DMS79 (cell line): ENCODE measurements around the gene QPRT.
"Not testable (repeated sequence)": the region's sequence is repeated elsewhere in the genome, so short reads cannot be mapped to it uniquely, and the experiment has no call there.

Experiments used
- DNase-seq: peaks from one replicate; lab custom pipeline; 2025; lab: John Stamatoyannopoulos, UW

The QPRT gene

GRCh38 chr16:29746518-29746917, 67.5 kb downstream of the QPRT start:
- not testable (repeated sequence) for DNase-seq
